Astrocyte (in vitro differentiated cells and primary cell): ENCODE data around the gene CCDC158. TPM values are rescaled to one million over a fixed set of nuclear protein-coding genes. Genes with fewer than 3 reads are reported as not detected.

ENCODE experiments used
- DNase-seq: peaks from one replicate; pipeline ENCODE4 v3.0.0-alpha.2; 2010; ENCODE audit warnings: low read depth
- FAIRE-seq: peaks from 2 replicates; lab custom pipeline; 2011; peaks lifted over from hg19 to GRCh38; lab: Jason Lieb, UNC
- H2AFZ ChIP-seq: 2 replicates; pipeline ENCODE4 v1.6.0; 2012; ENCODE audit warnings: low read depth, low read length, inconsistent platforms
- H3K27ac ChIP-seq: 2 replicates; pipeline ENCODE4 v1.5.1; 2011; ENCODE audit warnings: low read depth, low read length, inconsistent platforms
- H3K27me3 ChIP-seq: 2 replicates; pipeline ENCODE4 v1.6.0; 2011; ENCODE audit warnings: low read length, inconsistent platforms; ENCODE audit not compliant: insufficient read depth
- H3K36me3 ChIP-seq: 2 replicates; pipeline ENCODE4 v1.5.1; 2011; ENCODE audit warnings: low read length, inconsistent platforms; ENCODE audit not compliant: insufficient read depth
- H3K4me1 ChIP-seq: 2 replicates; pipeline ENCODE4 v1.5.1; 2011; ENCODE audit warnings: low read length, inconsistent platforms; ENCODE audit not compliant: insufficient read depth
- H3K4me2 ChIP-seq: 2 replicates; pipeline ENCODE4 v1.6.0; 2012; ENCODE audit warnings: low read length, inconsistent platforms
- H3K4me3 ChIP-seq: 2 replicates; pipeline ENCODE4 v1.5.1; 2011; ENCODE audit warnings: low read depth, mild to moderate bottlenecking, low read length, inconsistent platforms; ENCODE audit not compliant: insufficient read depth
- H3K79me2 ChIP-seq: 2 replicates; pipeline ENCODE4 v1.6.0; 2012; ENCODE audit warnings: mild to moderate bottlenecking, low read length, inconsistent platforms; ENCODE audit not compliant: insufficient read depth
- H3K9ac ChIP-seq: 2 replicates; pipeline ENCODE4 v1.6.0; 2012; ENCODE audit warnings: mild to moderate bottlenecking, low read length, inconsistent platforms
- H3K9me3 ChIP-seq: 2 replicates; pipeline ENCODE4 v1.5.1; 2012; ENCODE audit warnings: low read depth, mild to moderate bottlenecking, low read length, inconsistent platforms; ENCODE audit not compliant: insufficient read depth
- H4K20me1 ChIP-seq: 2 replicates; pipeline ENCODE4 v1.6.0; 2012; ENCODE audit warnings: low read length, inconsistent platforms; ENCODE audit not compliant: insufficient read depth
- H3K27ac Mint-ChIP-seq: one replicate; pipeline ENCODE4 v1.8.0; 2021; ENCODE audit warnings: mild to moderate bottlenecking, mixed read lengths; ENCODE audit not compliant: unreplicated experiment
- H3K27me3 Mint-ChIP-seq: one replicate; pipeline ENCODE4 v1.8.0; 2021; ENCODE audit warnings: low read depth, mixed read lengths; ENCODE audit not compliant: unreplicated experiment
- H3K36me3 Mint-ChIP-seq: one replicate; pipeline ENCODE4 v1.8.0; 2021; ENCODE audit warnings: low read depth, mixed read lengths; ENCODE audit not compliant: unreplicated experiment
- H3K4me1 Mint-ChIP-seq: one replicate; pipeline ENCODE4 v1.8.0; 2021; ENCODE audit warnings: low read depth, mixed read lengths; ENCODE audit not compliant: unreplicated experiment
- H3K4me3 Mint-ChIP-seq: one replicate; pipeline ENCODE4 v1.8.0; 2021; ENCODE audit warnings: mild to moderate bottlenecking, moderate library complexity, mixed read lengths; ENCODE audit not compliant: unreplicated experiment
- H3K9me3 Mint-ChIP-seq: one replicate; pipeline ENCODE4 v1.8.0; 2021; ENCODE audit warnings: mild to moderate bottlenecking, mixed read lengths; ENCODE audit not compliant: unreplicated experiment
- EZH2 ChIP-seq: IDR thresholded peaks from 2 replicates; pipeline ENCODE4 v1.6.1; 2012; ENCODE audit warnings: mild to moderate bottlenecking, low read length, inconsistent platforms; ENCODE audit not compliant: insufficient read depth
- total RNA-seq: library from RNA; stranded (reverse); gene quantifications from 2 replicates; pipeline ENCODE4 v1.2.1, GENCODE V29; 2021
- TF ChIP-seq, protein P1 (sequence below): IDR thresholded peaks from 2 replicates; pipeline ENCODE4 v1.5.1; 2011; ENCODE audit warnings: low read depth, mild to moderate bottlenecking, inconsistent platforms, low read length, moderate library complexity; ENCODE audit not compliant: insufficient read depth

Gene CCDC158
- total RNA-seq, 1 donor from 2014 or later = not detected

DNA sequence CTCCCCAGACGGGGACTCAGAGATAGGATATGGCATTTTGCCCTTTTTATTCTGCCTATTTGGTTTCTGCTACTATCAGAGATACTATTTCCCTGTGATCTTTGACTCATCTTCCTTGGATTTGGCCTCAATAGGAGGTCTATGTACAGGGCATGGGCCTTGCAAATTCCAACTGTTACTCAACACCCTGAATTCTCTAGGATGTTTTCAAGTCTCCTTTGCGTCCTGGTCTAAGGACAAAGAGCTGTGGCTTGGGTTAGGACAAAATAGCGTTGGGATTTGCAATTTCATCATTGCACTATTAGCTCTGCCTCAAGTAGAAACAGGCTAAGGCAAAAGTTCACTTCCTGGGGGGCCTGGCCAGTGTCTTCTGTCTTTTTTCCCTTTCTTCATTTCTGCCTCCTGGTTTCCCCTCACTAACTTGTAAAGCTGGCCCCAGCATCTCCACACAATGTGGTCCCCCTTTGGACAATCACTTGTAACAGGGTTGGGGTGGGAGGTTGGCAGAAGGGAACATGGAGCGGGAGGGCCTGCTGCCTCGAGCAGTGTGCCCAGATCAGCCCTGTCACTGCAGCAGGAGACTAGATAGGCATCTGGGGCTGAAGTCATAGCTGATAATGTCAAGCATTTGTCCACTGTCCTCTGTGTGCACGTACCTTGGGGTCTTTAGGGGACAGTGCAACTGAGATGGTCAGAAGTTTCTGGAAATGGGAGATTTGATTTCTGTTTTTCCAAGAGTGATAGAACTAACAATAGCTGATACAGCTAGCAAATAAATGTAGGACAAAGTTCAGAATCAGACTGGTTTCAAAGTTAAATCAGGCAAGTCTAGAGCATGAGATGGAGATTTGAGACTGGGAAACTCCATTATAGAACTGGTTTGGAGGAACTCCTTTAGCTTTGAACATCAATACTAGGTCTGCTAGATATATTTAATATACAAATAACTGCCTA, 140.2 kb downstream of the CCDC158 start:
- no peak overlapping the region for H3K9ac ChIP-seq
- no peak overlapping the region for H3K4me3 ChIP-seq
- Mint-ChIP-seq H3K9me3 (peaks cover 2% of the 10 kb centered on the region), H3K4me1 (peaks cover 2% of the 10 kb centered on the region), H3K4me3 (no peak overlapping the region), H3K36me3 (peaks cover 2% of the 10 kb centered on the region), H3K27me3 (peaks cover 2% of the 10 kb centered on the region), H3K27ac (no peak overlapping the region)
- no peaks in the 10 kb centered on the region for H3K36me3 ChIP-seq
- H2AFZ ChIP-seq = no peak overlapping the region
- no peaks in the 10 kb centered on the region for H3K79me2 ChIP-seq
- TF ChIP-seq, protein P1, sequence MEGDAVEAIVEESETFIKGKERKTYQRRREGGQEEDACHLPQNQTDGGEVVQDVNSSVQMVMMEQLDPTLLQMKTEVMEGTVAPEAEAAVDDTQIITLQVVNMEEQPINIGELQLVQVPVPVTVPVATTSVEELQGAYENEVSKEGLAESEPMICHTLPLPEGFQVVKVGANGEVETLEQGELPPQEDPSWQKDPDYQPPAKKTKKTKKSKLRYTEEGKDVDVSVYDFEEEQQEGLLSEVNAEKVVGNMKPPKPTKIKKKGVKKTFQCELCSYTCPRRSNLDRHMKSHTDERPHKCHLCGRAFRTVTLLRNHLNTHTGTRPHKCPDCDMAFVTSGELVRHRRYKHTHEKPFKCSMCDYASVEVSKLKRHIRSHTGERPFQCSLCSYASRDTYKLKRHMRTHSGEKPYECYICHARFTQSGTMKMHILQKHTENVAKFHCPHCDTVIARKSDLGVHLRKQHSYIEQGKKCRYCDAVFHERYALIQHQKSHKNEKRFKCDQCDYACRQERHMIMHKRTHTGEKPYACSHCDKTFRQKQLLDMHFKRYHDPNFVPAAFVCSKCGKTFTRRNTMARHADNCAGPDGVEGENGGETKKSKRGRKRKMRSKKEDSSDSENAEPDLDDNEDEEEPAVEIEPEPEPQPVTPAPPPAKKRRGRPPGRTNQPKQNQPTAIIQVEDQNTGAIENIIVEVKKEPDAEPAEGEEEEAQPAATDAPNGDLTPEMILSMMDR = no peak
- no peak for TF ChIP-seq EZH2
- H3K9me3 ChIP-seq = no peaks in the 10 kb centered on the region
- H3K4me1 ChIP-seq = no peaks in the 10 kb centered on the region
- peaks cover 4% of the 10 kb centered on the region for H3K27me3 ChIP-seq
- H4K20me1 ChIP-seq = no peaks in the 10 kb centered on the region
- no peak for FAIRE-seq
- DNase-seq = no peak
- H3K4me2 ChIP-seq = no peak overlapping the region
- H3K27ac ChIP-seq = no peak overlapping the region

DNA sequence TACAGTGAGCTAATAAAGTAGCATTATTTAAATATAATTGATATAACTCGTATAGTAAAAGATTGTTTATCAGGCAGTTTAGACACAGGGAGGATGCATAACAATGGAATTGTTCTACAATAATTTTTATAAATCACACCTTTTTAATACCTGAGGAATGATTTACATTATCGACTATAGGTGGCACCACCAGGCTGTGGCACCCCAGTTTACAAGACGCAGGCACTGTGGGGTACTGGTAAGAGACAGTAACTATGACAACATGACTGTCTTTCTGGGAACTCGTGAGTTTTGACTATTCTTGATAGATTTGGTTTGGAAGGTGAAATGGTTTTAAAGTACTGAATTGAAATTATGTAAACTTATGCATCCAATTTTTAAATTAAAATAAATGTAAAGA, 141.5 kb downstream of the CCDC158 start:
- Histone ChIP-seq H3K9me3 (no peaks in the 10 kb centered on the region), H3K4me1 (no peaks in the 10 kb centered on the region), H3K36me3 (no peaks in the 10 kb centered on the region), H2AFZ (no peak overlapping the region), H3K4me2 (no peak overlapping the region), H3K27me3 (peaks cover 4% of the 10 kb centered on the region), H3K9ac (no peak overlapping the region), H3K27ac (no peak overlapping the region), H3K79me2 (no peaks in the 10 kb centered on the region), H3K4me3 (no peak overlapping the region), H4K20me1 (no peaks in the 10 kb centered on the region)
- H3K9me3 Mint-ChIP-seq = no peaks in the 10 kb centered on the region
- peaks cover 2% of the 10 kb centered on the region for H3K36me3 Mint-ChIP-seq
- DNase-seq (no peak), FAIRE-seq (no peak)
- peaks cover 2% of the 10 kb centered on the region for H3K4me1 Mint-ChIP-seq
- no peak for TF ChIP-seq EZH2
- TF ChIP-seq, protein P1 = no peak
- H3K27me3 Mint-ChIP-seq = peaks cover 5% of the 10 kb centered on the region
- no peak overlapping the region for H3K4me3 Mint-ChIP-seq
- H3K27ac Mint-ChIP-seq = no peak overlapping the region

DNA sequence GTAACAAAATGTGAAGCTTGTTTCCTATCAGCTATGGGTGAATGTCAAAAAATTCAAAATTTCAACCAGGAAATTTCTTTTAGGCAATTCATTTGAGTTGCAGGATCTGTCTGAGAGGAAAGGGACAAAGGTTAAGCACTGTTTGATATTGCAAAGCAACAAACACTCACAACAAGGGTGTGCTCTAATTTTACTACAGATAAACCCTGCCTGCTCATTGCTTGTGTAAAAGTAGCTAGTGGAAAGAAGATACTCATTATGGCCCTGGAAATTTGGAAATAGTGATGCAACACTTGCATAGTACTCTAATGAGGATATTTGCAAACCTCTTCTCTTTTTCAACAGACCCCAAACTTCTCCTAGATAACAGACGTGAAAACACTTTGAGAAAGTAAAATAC, 142.4 kb downstream of the CCDC158 start:
- Histone ChIP-seq H3K4me2 (no peak overlapping the region), H3K27me3 (peaks cover 6% of the 10 kb centered on the region), H3K79me2 (no peaks in the 10 kb centered on the region), H2AFZ (no peak overlapping the region), H3K4me3 (no peak overlapping the region), H3K27ac (no peak overlapping the region), H4K20me1 (no peaks in the 10 kb centered on the region), H3K9ac (no peak overlapping the region), H3K36me3 (no peaks in the 10 kb centered on the region), H3K4me1 (no peaks in the 10 kb centered on the region), H3K9me3 (no peaks in the 10 kb centered on the region)
- Mint-ChIP-seq H3K9me3 (no peaks in the 10 kb centered on the region), H3K27ac (no peak overlapping the region), H3K27me3 (peaks cover 5% of the 10 kb centered on the region), H3K4me3 (no peak overlapping the region), H3K4me1 (peaks cover 2% of the 10 kb centered on the region), H3K36me3 (peaks cover 2% of the 10 kb centered on the region)
- DNase-seq (no peak), FAIRE-seq (no peak)
- TF ChIP-seq, protein P1 = no peak
- TF ChIP-seq EZH2 = no peak
